Astrocyte (in vitro differentiated cells and primary cell): ENCODE measurements around the gene CSGALNACT2.

Experiments used
- EZH2 ChIP-seq: IDR thresholded peaks from 2 replicates; pipeline ENCODE4 v1.6.1; 2012; ENCODE audit warnings: mild to moderate bottlenecking, low read length, inconsistent platforms; ENCODE audit not compliant: insufficient read depth
- TF ChIP-seq, protein P1 (sequence below): IDR thresholded peaks from 2 replicates; pipeline ENCODE4 v1.5.1; 2011; ENCODE audit warnings: low read depth, mild to moderate bottlenecking, inconsistent platforms, low read length, moderate library complexity; ENCODE audit not compliant: insufficient read depth

DNA sequence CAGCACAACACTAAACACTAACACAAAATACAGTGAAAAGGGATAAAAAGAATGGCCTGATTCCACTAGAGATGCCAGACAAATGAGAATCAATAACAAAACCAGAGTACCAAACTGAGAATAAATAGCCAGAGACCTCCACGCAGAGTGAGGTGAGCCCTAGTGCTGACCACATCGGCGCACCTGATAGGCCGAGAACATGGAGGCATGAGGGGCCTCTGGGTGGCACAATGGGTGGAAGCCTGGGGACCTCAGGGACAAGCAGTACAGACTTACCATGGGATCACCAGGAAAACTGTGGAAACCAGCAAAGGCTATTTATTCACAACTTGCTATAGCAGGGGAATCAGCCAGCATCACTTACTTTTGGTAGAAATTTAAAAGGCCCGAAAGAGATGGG, 1.8 kb upstream of the CSGALNACT2 start:
- no peak for TF ChIP-seq EZH2
- TF ChIP-seq, protein P1, sequence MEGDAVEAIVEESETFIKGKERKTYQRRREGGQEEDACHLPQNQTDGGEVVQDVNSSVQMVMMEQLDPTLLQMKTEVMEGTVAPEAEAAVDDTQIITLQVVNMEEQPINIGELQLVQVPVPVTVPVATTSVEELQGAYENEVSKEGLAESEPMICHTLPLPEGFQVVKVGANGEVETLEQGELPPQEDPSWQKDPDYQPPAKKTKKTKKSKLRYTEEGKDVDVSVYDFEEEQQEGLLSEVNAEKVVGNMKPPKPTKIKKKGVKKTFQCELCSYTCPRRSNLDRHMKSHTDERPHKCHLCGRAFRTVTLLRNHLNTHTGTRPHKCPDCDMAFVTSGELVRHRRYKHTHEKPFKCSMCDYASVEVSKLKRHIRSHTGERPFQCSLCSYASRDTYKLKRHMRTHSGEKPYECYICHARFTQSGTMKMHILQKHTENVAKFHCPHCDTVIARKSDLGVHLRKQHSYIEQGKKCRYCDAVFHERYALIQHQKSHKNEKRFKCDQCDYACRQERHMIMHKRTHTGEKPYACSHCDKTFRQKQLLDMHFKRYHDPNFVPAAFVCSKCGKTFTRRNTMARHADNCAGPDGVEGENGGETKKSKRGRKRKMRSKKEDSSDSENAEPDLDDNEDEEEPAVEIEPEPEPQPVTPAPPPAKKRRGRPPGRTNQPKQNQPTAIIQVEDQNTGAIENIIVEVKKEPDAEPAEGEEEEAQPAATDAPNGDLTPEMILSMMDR = no peak
